ENCODE data around the gene DPM2.

The DPM2 gene

GRCh38 chr9:127937388-127938297 is at the start of gene DPM2:
Gene DPM2 (minus strand): TSS chr9:127937854. CDS start chr9:127937820, 34 bp downstream.
- DNase-seq (ENCODE audit: low spot score), result peak; percentile 87

GRCh38 chr9:127987103-127987614 is 49.5 kb upstream of the DPM2 start:
- no peak for DNase-seq (ENCODE audit: low spot score)

- DNase-seq (ENCODE audit: low spot score), result no peak
Observed at GRCh38 chr9:127985011-127985410, 47.4 kb upstream of the DPM2 start.

- DNase-seq (ENCODE audit: low spot score), result no peak
Observed at GRCh38 chr9:127983847-127984289, 46.2 kb upstream of the DPM2 start.

GRCh38 chr9:127982912-127983311 is 45.3 kb upstream of the DPM2 start:
- DNase-seq (ENCODE audit: low spot score), result no peak

- no peak for DNase-seq (ENCODE audit: low spot score)
Observed at GRCh38 chr9:127981559-127982121, 44.0 kb upstream of the DPM2 start.

- DNase-seq (ENCODE audit: low spot score), result peak; percentile 94
Observed at GRCh38 chr9:127980706-127981558, 43.3 kb upstream of the DPM2 start, which contains the start of gene EEIG1. Gene EEIG1 (minus strand): TSS chr9:127980989. CDS start chr9:127980137, 852 bp downstream.

- DNase-seq (ENCODE audit: low spot score), result no peak
Observed at GRCh38 chr9:127980060-127980705, 42.5 kb upstream of the DPM2 start.

GRCh38 chr9:127979333-127980059 is 41.8 kb upstream of the DPM2 start:
- peak; percentile 55 for DNase-seq (ENCODE audit: low spot score)

GRCh38 chr9:127979015-127979332 is 41.3 kb upstream of the DPM2 start:
- DNase-seq (ENCODE audit: low spot score), result no peak

- no peak for DNase-seq (ENCODE audit: low spot score)
Observed at GRCh38 chr9:127977884-127978647, 40.4 kb upstream of the DPM2 start.

- DNase-seq (ENCODE audit: low spot score), result no peak
Observed at GRCh38 chr9:127977009-127977883, 39.6 kb upstream of the DPM2 start.

GRCh38 chr9:127976498-127976897 is 38.8 kb upstream of the DPM2 start:
- peak; percentile 71 for DNase-seq (ENCODE audit: low spot score)

- no peak for DNase-seq (ENCODE audit: low spot score)
Observed at GRCh38 chr9:127975376-127976315, 38.0 kb upstream of the DPM2 start.

GRCh38 chr9:127974769-127975261 is 37.2 kb upstream of the DPM2 start:
- DNase-seq (ENCODE audit: low spot score), result no peak

GRCh38 chr9:127974001-127974768 is 36.5 kb upstream of the DPM2 start:
- no peak for DNase-seq (ENCODE audit: low spot score)

Data from cerebellar cortex (tissue), 1 donor.